Epithelial cell of proximal tubule (primary cell): ENCODE measurements around the gene LARP4. TPM values are rescaled to one million over a fixed set of nuclear protein-coding genes. Genes with fewer than 3 reads are reported as not detected.
"Not testable (repeated sequence)": the region's sequence is repeated elsewhere in the genome, so short reads cannot be mapped to it uniquely, and the experiment has no call there.

ENCODE experiments used
- DNase-seq: peaks from one replicate; pipeline ENCODE4 v3.0.0-alpha.2; 2011; ENCODE audit warnings: low read depth
- H3K4me3 ChIP-seq: 2 replicates; pipeline ENCODE4 v1.5.1; 2011; ENCODE audit warnings: low read depth, mild to moderate bottlenecking, low read length
- total RNA-seq: library from RNA; depleted of rRNA; stranded (reverse); fragments of >200 nt; gene quantifications from 2 replicates; pipeline ENCODE4 v1.2.3, GENCODE V29; 2015
- TF ChIP-seq, protein P1 (sequence below): conservative IDR thresholded peaks from 2 replicates; pipeline ENCODE4 v1.5.1; 2012; ENCODE audit warnings: low read depth, mild to moderate bottlenecking, low read length

The LARP4 gene
- total RNA-seq, 1 donor from 2014 or later, result 24.0 TPM

DNA sequence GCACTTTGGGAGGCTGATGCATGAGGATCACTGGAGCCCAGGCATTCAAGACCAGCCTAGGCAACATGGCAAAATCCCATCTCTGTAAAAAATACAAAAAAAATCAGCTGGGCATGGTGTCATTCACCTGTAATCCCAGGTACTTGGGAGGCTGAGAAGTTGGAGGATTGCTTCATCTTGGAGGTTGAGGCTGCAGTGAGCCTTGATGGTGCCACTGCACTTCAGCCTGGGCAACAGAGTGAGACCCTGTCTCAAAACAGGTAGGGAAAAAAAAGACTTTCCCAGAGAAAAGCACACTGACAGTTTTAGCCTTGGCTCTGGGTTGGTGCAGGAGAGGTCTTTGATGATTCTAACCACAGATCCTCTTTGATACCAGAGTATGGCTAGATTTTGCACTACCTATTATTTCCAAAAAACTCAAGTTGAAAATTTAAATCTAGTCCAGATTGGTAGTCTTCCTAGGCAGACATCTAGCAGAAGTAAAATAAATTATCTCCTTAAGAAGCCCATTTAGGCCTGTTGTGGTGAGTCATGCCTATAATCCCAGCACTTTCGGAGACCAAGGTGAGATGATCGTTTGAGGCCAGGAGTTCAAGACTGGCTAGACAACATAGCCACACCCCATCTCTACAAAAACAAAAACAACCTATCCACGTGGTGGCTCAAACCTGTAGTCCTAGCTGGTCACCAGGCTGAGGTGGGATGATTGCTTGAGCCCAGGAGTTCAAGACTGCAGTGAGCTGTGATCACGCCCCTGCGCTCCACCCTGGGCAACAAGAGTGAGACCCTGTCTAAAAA lies 18.6 kb downstream of the LARP4 start:
- no peak overlapping the region for H3K4me3 ChIP-seq
- TF ChIP-seq, protein P1, sequence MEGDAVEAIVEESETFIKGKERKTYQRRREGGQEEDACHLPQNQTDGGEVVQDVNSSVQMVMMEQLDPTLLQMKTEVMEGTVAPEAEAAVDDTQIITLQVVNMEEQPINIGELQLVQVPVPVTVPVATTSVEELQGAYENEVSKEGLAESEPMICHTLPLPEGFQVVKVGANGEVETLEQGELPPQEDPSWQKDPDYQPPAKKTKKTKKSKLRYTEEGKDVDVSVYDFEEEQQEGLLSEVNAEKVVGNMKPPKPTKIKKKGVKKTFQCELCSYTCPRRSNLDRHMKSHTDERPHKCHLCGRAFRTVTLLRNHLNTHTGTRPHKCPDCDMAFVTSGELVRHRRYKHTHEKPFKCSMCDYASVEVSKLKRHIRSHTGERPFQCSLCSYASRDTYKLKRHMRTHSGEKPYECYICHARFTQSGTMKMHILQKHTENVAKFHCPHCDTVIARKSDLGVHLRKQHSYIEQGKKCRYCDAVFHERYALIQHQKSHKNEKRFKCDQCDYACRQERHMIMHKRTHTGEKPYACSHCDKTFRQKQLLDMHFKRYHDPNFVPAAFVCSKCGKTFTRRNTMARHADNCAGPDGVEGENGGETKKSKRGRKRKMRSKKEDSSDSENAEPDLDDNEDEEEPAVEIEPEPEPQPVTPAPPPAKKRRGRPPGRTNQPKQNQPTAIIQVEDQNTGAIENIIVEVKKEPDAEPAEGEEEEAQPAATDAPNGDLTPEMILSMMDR, result no peak
- no peak for DNase-seq

DNA sequence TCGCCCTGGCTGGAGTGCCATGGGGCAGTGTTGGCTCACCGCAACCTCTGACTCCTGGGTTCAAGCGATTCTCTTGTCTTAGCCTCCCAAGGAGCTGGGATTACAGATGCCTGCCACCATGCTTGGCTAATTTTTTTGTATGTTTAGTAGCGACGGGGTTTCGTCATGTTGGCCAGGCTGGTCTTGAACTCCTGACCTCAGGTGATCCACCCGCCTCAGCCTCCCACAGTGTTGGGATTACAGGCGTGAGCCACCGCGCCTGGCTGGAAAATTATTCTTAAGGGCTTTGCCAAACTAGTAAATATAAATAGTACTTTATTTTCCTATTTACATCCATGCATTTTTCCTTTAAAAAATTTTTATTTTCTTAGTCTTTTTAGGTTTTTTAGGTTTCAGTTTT lies 22.2 kb downstream of the LARP4 start:
- not testable (repeated sequence) for H3K4me3 ChIP-seq, DNase-seq

DNA sequence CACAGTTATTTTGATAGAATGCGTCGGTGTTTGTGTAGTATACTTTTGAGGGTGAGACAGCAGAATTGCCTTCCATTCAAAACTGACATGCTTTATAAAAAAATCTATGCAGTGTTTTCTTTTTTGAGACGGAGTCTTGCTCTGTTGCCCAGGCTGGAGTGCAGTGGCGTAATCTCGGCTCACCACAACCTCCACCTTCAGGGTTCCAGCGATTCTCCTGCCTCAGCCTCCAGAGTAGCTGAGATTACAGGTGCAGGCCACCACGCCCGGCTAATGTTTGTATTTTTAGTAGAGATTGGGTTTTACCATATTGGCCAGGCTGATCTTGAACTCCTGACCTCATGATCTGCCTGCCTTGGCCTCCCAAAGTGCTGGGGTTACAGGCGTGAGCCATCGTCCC lies 22.7 kb downstream of the LARP4 start:
- not testable (repeated sequence) for H3K4me3 ChIP-seq, DNase-seq

DNA sequence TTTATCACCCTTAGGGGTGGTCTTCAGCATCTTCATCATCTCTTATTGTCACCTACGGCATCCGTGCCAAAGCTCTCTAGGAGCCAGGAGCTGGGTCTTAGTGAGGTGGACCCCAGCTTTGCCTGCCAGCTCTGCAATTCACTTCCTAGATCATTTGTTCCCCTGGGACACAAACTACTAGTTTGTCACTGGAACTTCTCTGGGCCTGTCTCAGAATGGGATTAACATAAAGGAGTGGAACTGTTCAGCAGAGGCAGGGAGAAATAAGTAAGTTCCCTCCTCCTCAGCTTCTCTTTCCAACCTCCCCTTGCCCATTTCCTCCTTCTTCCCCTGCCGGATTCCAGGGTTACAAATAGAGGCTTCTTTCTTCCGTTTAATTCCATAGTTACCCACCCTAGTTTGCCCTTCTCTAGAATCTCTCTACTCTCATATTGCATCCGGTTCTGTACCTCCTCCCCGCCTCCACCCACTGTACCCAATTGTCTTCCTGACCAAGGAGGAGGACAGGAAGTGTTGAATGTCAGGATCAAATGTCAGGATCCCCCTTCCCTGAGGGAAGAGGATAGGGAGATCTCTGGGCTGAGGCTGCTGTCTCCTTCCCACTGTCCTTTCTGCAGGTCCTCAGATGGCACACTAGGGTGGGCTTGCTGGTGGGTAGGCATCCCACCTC lies 25.0 kb downstream of the LARP4 start:
- DNase-seq, result no peak
- no peak overlapping the region for H3K4me3 ChIP-seq
- TF ChIP-seq, protein P1, result no peak

DNA sequence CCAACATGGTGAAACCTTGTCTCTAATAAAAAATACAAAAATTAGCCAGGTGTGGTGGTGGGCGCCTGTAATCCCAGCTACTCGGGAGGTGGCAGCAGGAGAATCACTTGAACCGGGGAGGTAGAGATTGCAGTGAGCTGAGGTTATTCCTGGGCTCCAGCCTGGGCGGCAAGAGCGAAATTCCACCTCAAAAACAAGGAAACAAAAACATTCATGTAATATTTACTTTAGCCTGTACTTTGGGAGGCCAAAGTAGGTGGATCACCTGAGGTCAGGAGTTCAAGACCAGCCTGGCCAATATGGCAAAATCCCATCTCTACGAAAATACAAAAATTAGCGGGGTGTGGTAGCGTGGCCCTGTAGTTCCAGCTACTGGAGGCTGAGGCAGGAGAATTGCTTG lies 31.0 kb downstream of the LARP4 start:
- DNase-seq, H3K4me3 ChIP-seq: not testable (repeated sequence)

DNA sequence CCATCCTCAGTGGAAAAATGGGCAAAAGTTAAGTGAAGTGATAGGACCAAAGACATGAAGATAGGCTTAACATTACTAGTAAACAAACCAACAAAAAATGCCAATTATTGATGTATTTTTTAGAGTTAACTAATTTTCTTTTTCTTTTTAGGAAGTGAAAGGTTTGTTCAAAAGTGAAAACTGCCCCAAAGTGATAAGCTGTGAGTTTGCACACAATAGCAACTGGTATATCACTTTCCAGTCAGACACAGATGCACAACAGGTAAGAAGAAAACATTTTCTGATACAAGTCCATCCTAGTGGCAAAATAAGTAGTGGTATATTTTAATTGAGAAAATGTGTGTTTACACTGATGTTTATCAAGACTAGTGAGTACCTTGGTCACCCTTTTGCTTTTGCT lies 39.6 kb downstream of the LARP4 start:
- DNase-seq, result no peak
- no peak overlapping the region for H3K4me3 ChIP-seq
- TF ChIP-seq, protein P1, result no peak

DNA sequence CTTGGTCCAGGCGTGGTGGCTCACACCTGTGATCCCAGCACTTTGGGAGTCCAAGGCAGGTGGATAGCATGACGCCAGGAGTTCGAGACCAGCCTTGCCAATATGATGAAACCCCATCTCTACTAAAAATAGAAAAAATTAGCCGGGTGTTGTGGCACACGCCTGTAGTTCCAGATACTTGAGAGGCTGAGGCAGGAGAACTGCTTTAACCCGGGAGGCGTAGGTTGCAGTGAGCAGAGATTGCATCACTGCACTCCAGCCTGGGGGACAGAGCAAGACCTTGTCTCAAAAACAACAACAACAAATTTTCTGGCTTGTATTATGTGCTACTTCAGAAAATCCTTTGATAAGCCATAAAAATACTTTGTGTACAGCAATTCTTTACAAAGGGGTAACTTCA lies 41.1 kb downstream of the LARP4 start:
- TF ChIP-seq, protein P1, result no peak
- DNase-seq, result no peak

DNA sequence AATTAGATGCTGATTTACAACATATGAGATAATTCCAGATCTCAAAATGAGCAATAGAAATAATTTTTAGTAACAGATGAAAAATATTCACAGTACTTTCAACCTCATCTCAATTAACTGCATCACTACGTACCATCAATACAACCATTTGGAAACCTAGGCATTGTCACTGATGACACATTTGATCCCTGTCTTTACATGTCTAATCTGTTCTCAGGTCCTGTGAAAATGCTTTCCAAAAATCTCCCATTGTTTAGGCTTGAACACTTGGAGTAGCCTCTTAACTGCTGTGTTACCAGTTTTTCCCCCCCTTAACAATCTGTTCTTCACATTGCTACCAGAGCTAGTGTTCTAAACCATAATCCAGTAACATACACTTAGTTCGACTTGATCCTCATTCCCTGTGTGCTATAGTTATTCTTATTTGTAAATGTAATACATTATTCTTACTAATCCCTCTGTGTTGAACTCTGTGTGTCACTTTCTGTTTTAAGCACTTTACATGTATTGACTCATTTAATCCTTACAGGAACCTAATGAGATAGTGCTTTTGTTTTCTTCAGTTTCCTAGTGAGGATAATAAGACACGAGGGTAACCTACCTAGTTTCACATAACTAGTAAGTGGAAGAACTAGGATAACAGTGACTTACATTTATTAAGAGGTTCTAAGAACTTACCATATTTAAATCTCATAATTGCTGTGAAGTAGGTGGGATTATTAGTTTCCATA lies 41.7 kb downstream of the LARP4 start:
- no peak for DNase-seq
- TF ChIP-seq, protein P1, result no peak
- H3K4me3 ChIP-seq, result no peak overlapping the region

More for the DNA sequence above, 41.1 kb downstream of the LARP4 start:
- no peak overlapping the region for H3K4me3 ChIP-seq

DNA sequence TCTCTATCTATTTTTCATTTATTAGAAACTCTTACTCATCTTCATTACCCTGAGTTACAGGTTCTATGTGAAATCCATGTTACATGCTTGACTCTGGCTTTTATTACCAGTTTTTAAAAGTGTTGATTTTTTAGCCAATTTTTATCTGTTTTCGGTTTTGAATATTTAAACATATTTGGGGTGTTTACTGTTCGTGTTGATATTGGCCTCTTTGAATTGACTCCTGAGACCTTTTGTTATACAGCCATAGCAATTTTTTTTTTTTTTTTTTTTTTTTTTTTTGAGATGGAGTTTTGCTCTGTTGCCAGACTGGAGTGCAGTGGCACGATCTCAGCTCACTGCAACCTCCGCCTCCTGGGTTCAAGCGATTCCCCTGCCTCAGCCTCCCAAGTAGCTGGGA lies 49.0 kb downstream of the LARP4 start:
- H3K4me3 ChIP-seq, DNase-seq: not testable (repeated sequence)
